ENCODE results near the gene PAPPA2.

DNA sequence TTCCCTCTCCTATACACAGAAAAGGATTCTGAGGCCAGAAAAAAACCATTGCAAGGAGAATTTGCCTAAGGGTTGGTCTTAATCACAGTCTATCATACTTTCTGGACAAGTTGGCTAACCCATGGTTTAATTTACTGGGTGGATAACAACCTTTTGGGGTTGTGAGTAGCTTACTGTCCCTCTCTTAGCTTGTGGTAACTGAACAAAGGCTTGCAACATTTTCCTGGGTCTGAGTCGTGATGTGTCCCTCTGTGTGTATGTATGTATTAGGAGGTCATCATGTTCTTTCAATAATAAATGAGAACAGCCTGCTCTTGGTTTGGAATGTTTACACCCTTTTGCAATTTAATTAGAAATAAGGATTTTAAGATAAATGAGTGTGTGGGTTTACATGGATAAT lies 36.7 kb downstream of the PAPPA2 start:
- no peak for TF ChIP-seq POLR2AphosphoS5 (IDR thresholded peaks at IDR 0.05)
- TF ChIP-seq CTCF (IDR thresholded peaks at IDR 0.05), result no peak
- no peak for TF ChIP-seq POLR2A (IDR thresholded peaks at IDR 0.05)
- TF ChIP-seq EP300 (IDR thresholded peaks at IDR 0.05), result no peak
